B cell (primary cell): ENCODE data around the gene RAD23A. TPM values are rescaled to one million over a fixed set of nuclear protein-coding genes. Genes with fewer than 3 reads are reported as not detected.
A peak's percentile ranks its signal among the peaks of the same experiment; 100 is the strongest.

ENCODE experiments used
- ATAC-seq: fragments of 200-7000 bp; cut with Tn5 transposase; one replicate; pipeline ENCODE4 v1.10.0; 2021; ENCODE audit warnings: low read depth, mild to moderate bottlenecking, moderate number of reproducible peaks, moderate library complexity
- CTCF ChIA-PET: fragments of 350-600 bp; sonication (Branson Sonifier 250); formaldehyde crosslinking; loops from one replicate; lab custom pipeline; 2021; ENCODE audit warnings: antibody characterized with exemption, inconsistent platforms; lab: Charles Lee
- POLR2A ChIA-PET: fragments of 350-600 bp; sonication (Branson Sonifier 250); formaldehyde crosslinking; loops from one replicate; lab custom pipeline; 2021; ENCODE audit warnings: antibody characterized with exemption; lab: Charles Lee
- DNase-seq: peaks from one replicate; pipeline ENCODE4 v3.0.0; 2013
- H2AFZ ChIP-seq: 2 replicates; pipeline ENCODE4 v1.6.1; 2012; ENCODE audit warnings: mild to moderate bottlenecking, low read depth, low read length; ENCODE audit not compliant: insufficient read depth, poor library complexity, severe bottlenecking
- H3K27ac ChIP-seq, 2 donors: 1 replicate in 1 of 2; 2 replicates in 1 of 2; pipeline ENCODE4 v1.5.1; 2012 to 2013; ENCODE audit warnings: low read length in 2 of 2, mild to moderate bottlenecking in 2 of 2, moderate library complexity in 1 of 2
- H3K27me3 ChIP-seq, 4 experiments: fragments of 200-600 bp in 1 of 4; sonication (generic) in 1 of 4; replicated peaks in 1 of 4; 1 replicate in 2 of 4; 2 replicates in 2 of 4; pipeline versions ENCODE4 v1.6.1 to v1.7.0; 2013 to 2016; ENCODE audit warnings: low read length in 3 of 4, mild to moderate bottlenecking in 2 of 4, mixed read lengths in 1 of 4, moderate library complexity in 1 of 4; ENCODE audit not compliant: insufficient read depth in 4 of 4, control insufficient read depth in 3 of 4; ENCODE audit errors: control extremely low read depth in 1 of 4
- H3K36me3 ChIP-seq, 2 experiments: replicated peaks in 1 of 2; 1 replicate in 1 of 2; 2 replicates in 1 of 2; pipeline versions ENCODE4 v1.6.1 to v1.7.1; 2013; ENCODE audit warnings: low read length in 1 of 2; ENCODE audit not compliant: insufficient read depth in 2 of 2, control insufficient read depth in 1 of 2; ENCODE audit errors: control extremely low read depth in 1 of 2, extremely low read depth in 1 of 2
- H3K4me1 ChIP-seq, 2 donors: fragments of 200-600 bp in 1 of 2; sonication (generic) in 1 of 2; 1 replicate in 1 of 2; 2 replicates in 1 of 2; pipeline versions ENCODE4 v1.5.1 to v1.6.1; 2013 to 2017; ENCODE audit warnings: low read length in 2 of 2; ENCODE audit not compliant: control insufficient read depth in 2 of 2, insufficient read depth in 2 of 2
- H3K4me2 ChIP-seq: replicated peaks from 2 replicates; pipeline ENCODE3; 2012; ENCODE audit warnings: mild to moderate bottlenecking, low read depth, low read length; ENCODE audit not compliant: poor library complexity, severe bottlenecking
- H3K4me3 ChIP-seq, 5 experiments: fragments of 200-600 bp in 1 of 5; sonication (generic) in 1 of 5; 1 replicate in 3 of 5; 2 replicates in 2 of 5; pipeline versions ENCODE4 v1.5.1 to v1.7.0; 2011 to 2016; ENCODE audit warnings: low read length in 4 of 5, mild to moderate bottlenecking in 4 of 5, low read depth in 2 of 5, control low read depth in 1 of 5, moderate library complexity in 1 of 5; ENCODE audit not compliant: insufficient read depth in 1 of 5; ENCODE audit errors: control extremely low read depth in 1 of 5, extremely low read depth in 1 of 5
- H3K79me2 ChIP-seq: fragments of 200-600 bp; sonication (generic); one replicate; pipeline ENCODE4 v1.6.0; 2016; ENCODE audit warnings: low read length; ENCODE audit not compliant: control insufficient read depth, insufficient read depth
- H3K9ac ChIP-seq: fragments of 200-600 bp; sonication (generic); 2 replicates; pipeline ENCODE4 v1.6.1; 2017; ENCODE audit warnings: mild to moderate bottlenecking, low read length, moderate library complexity
- H3K9me3 ChIP-seq, 3 donors: one replicate each; pipeline versions ENCODE4 v1.6.1 to v1.7.1; 2013; ENCODE audit warnings: low read length in 2 of 3; ENCODE audit not compliant: control insufficient read depth in 2 of 3, insufficient read depth in 1 of 3; ENCODE audit errors: control extremely low read depth in 1 of 3
- H4K20me1 ChIP-seq: 2 replicates; pipeline ENCODE4 v1.6.0; 2012; ENCODE audit warnings: mild to moderate bottlenecking, low read length; ENCODE audit not compliant: insufficient read depth, control insufficient read depth, poor library complexity, severe bottlenecking
- H3K27ac Mint-ChIP-seq: one replicate; pipeline ENCODE4 v1.8.0; 2021; ENCODE audit warnings: mixed read lengths
- H3K27me3 Mint-ChIP-seq: one replicate; pipeline ENCODE4 v1.8.0; 2021; ENCODE audit warnings: mixed read lengths
- H3K4me1 Mint-ChIP-seq: one replicate; pipeline ENCODE4 v1.8.0; 2021; ENCODE audit warnings: mixed read lengths
- H3K4me3 Mint-ChIP-seq: one replicate; pipeline ENCODE4 v1.8.0; 2021; ENCODE audit warnings: mixed read lengths
- H3K9me3 Mint-ChIP-seq: one replicate; pipeline ENCODE4 v1.8.0; 2022; ENCODE audit warnings: mixed read lengths; ENCODE audit not compliant: insufficient read depth
- CTCF ChIP-seq: fragments of 200-600 bp; IDR thresholded peaks from one replicate; pipeline ENCODE4 v1.8.0; 2022; ENCODE audit warnings: antibody characterized with exemption, mild to moderate bottlenecking
- EZH2 ChIP-seq: IDR thresholded peaks from 2 replicates; pipeline ENCODE4 v1.6.1; 2012; ENCODE audit warnings: borderline replicate concordance, low read depth, mild to moderate bottlenecking, moderate library complexity, low read length; ENCODE audit not compliant: insufficient read depth, poor library complexity, severe bottlenecking
- WGBS: methylation state at CpG from one replicate; pipeline ENCODE4 v1.1.5; 2013; ENCODE audit warnings: missing lambda C conversion rate; ENCODE audit not compliant: insufficient coverage; 5-methylcytosine and 5-hydroxymethylcytosine counted together
- intact Hi-C: fragments of 100-400 bp; cut with micrococcal nuclease; formaldehyde crosslinking; loops from one replicate; pipeline ENCODE4 v1.10.0; 2022
- polyA plus RNA-seq: library from polyadenylated mRNA; depleted of rRNA; stranded (reverse); fragments of >200 nt; gene quantifications from 2 replicates; pipeline ENCODE4 v1.2.3, GENCODE V29; 2012
- total RNA-seq, 2 donors: library from RNA; stranded (reverse); fragments of 120-200 nt in 1 of 2; gene quantifications; 1 replicate in 1 of 2; 2 replicates in 1 of 2; pipeline versions ENCODE4 v1.2.3 to v1.2.4, GENCODE V29; 2013 to 2022

The RAD23A gene
- total and polyA plus RNA-seq, 2 donors (not counting 1 experiment from before 2014, with no cell fraction given): 100 to 106 TPM

- peaks cover 0 to 3% (median 0%) of the 10 kb centered on the region in 3 donors for H3K9me3 ChIP-seq
- Mint-ChIP-seq H3K4me3 (peak overlapping the region; percentile 98), H3K27ac (peak overlapping the region; percentile 96), H3K9me3 (no peaks in the 10 kb centered on the region), H3K27me3 (no peaks in the 10 kb centered on the region), H3K4me1 (peaks cover 62% of the 10 kb centered on the region)
- H3K4me1 ChIP-seq: peaks cover 38 to 62% of the 10 kb centered on the region in 2 donors
- H3K36me3 ChIP-seq: peaks cover 0 to 51% of the 10 kb centered on the region in 2 experiments
- H3K79me2 ChIP-seq: peaks cover 51% of the 10 kb centered on the region
- peak overlapping the region; percentile 99 for H3K9ac ChIP-seq
- DNase-seq (no peak), ATAC-seq (no peak)
- peak overlapping the region; percentile 89 for H3K4me2 ChIP-seq
- POLR2A ChIA-PET: no interaction called here
- CTCF ChIA-PET: interaction anchor here (1.2 kb wide), 1 partner anchor 25 kb away, joined by 9 read pairs; no protein-coding TSS in a partner anchor
- peak overlapping the region; percentile 13 to 97 for H3K27ac ChIP-seq
- intact Hi-C loops: loop anchor here (2.0 kb wide), 1 partner anchor 17 kb away; the partner anchor contains the start of gene GADD45GIP1
- WGBS: 68% methylated on average over 8 of the region's 10 CpGs
- no peak overlapping the region for H2AFZ ChIP-seq
- H4K20me1 ChIP-seq: peaks cover 48% of the 10 kb centered on the region
- H3K4me3 ChIP-seq: peak overlapping the region in 3 of 5 experiments; percentile 77 to 93 (median 89)
- H3K27me3 ChIP-seq: no peaks in the 10 kb centered on the region
- TF ChIP-seq EZH2 (no peak), CTCF (no peak)
Observed at GRCh38 chr19:12939975-12940423, 5.7 kb upstream of the RAD23A start.

- peaks cover 52% of the 10 kb centered on the region for H3K79me2 ChIP-seq
- TF ChIP-seq EZH2 (no peak), CTCF (no peak)
- H3K4me3 ChIP-seq: no peak overlapping the region
- no peaks in the 10 kb centered on the region for H3K27me3 ChIP-seq
- ChIA-PET POLR2A (no interaction called here), CTCF (no interaction called here)
- H4K20me1 ChIP-seq: peaks cover 48% of the 10 kb centered on the region
- Mint-ChIP-seq H3K4me1 (peaks cover 70% of the 10 kb centered on the region), H3K27ac (peak overlapping the region; percentile 85), H3K4me3 (peak overlapping the region; percentile 77), H3K9me3 (no peaks in the 10 kb centered on the region), H3K27me3 (no peaks in the 10 kb centered on the region)
- H2AFZ ChIP-seq: no peak overlapping the region
- H3K9me3 ChIP-seq: peaks cover 0 to 7% (median 0%) of the 10 kb centered on the region in 3 donors
- no peak overlapping the region for H3K9ac ChIP-seq
- H3K27ac ChIP-seq: peak overlapping the region; percentile 13 to 97
- H3K4me1 ChIP-seq: peaks cover 41 to 67% of the 10 kb centered on the region in 2 donors
- ATAC-seq (no peak), DNase-seq (peak; percentile 47)
- 89% methylated on average over 1 of the region's 2 CpGs for WGBS
- H3K36me3 ChIP-seq: peaks cover 0 to 51% of the 10 kb centered on the region in 2 experiments
- intact Hi-C loops: no loop called here
- H3K4me2 ChIP-seq: peak overlapping the region; percentile 89
Observed at GRCh38 chr19:12940897-12941296, 4.8 kb upstream of the RAD23A start.
